Measurements from ENCODE around the gene SIGLEC10.

Gene SIGLEC10

DNA sequence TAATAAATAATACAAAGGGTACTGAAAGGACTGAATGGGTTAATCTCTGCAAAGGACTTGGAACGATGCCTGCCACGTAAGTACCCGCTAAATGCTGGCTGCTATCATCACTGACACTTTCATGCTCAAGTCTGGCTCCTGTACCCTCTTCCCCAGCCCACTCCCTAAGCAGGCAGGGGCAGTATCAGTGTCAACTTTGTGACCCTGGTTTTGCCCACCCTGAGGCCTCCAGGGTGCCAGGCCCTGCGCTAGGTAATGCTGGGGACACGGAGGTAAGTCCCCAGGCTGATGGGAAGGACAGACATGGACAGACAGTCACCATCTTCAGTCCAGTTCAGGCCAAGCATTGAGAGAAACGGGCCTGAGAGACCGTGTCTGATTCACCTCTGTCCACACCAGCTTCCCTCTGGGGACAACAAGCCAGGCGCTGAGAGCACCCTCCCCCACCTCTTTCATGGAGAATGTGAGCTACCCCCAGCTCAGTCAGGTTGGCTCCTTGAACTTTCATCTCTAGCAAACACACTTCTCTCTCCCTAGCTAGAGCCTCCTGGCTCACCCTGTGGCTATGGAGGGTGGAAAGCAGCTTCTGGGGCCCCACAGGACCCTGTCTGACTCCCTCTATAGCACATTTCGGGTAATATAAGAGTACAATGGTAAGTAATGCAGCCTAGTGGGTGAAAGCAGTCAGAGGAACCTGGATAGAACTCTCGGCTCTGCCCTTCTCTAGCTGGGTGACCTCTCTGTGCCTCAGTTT, 52.1 kb downstream of the SIGLEC10 start:
- DNase-seq: peak in 1 of 5 experiments; percentile 48

DNA sequence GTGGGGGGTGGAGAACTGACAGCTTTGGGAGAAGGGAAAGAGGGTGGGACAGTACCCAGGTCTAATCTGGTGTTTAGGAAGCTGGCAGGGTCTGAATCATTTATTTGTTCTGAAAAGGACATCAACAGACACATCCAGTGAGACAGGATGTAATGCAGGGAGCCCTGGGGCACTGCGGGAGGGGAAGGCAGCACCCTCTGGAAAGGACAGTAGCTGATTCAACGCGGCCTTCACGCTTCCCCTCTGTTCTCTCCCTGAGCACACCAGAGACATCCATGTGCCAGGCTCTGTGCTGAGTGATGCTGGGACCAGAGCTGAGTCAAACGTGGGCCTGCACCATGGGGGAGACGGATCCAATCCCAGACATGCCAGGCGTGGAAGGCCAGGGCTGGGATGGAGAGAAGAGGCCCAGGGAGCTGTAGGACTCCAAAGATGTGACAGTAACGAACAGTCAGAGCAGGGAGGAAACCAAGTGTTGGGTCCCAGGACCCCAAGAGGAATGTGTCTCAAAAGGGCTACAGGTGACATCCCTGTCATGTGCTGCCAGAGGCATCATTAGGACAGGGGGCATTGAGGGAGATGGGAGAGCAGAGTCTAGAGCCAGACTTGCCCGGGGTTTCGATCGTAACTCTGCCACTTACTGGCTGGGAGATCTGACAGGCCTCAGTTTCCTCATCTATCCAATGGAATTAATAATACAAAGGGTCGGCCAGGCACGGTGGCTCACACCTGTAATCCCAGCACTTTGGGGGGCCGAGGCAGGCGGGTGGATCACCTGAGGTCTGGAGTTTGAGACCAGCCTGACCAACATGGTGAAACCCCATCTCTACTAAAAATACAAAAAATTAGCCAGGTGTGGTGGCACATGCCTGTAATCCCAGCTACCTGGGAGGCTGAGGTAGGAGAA, 53.0 kb downstream of the SIGLEC10 start:
- DNase-seq: peak in 1 of 5 experiments; percentile 21

DNA sequence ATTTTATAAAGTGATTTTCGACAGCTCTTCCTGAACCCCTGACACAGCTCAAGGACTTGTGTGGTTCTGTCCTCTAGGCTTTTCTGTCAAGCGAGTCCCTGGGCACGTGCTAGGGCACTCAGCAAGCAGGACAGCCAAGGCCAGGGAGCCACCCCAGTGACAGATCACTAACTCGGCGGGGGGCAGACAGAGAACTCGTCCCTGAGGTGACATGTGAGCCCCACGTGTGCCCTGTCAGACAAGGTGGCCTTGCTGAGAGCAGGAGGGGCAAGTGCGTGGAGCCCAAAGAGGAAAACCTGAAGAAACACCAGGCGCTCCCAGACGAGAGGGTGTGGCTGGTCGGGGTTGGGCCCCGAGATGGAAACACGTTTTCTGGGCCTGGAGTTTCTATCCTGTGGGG, 56.2 kb downstream of the SIGLEC10 start:
- no peak for DNase-seq
